Fibroblast of villous mesenchyme (primary cell): ENCODE results near the gene CFAP20DC. TPM values are rescaled to one million over a fixed set of nuclear protein-coding genes. Genes with fewer than 3 reads are reported as not detected.
"Not testable (repeated sequence)": the region's sequence is repeated elsewhere in the genome, so short reads cannot be mapped to it uniquely, and the experiment has no call there.

Experiments used
- DNase-seq: peaks from one replicate; pipeline ENCODE4 v3.0.0-alpha.2; 2010; ENCODE audit warnings: low read depth
- H3K4me3 ChIP-seq: 2 replicates; pipeline ENCODE4 v1.5.1; 2011; ENCODE audit warnings: low read depth, mild to moderate bottlenecking, low read length
- total RNA-seq: library from RNA; depleted of rRNA; stranded (reverse); fragments of >200 nt; gene quantifications from 2 replicates; pipeline ENCODE4 v1.2.3, GENCODE V29; 2012
- TF ChIP-seq, protein P1 (sequence below): IDR thresholded peaks from 2 replicates; pipeline ENCODE4 v1.5.1; 2012; ENCODE audit warnings: low read depth, mild to moderate bottlenecking, low read length; ENCODE audit not compliant: insufficient read depth

The CFAP20DC gene
- total RNA-seq, 1 donor = 1.7 TPM

DNA sequence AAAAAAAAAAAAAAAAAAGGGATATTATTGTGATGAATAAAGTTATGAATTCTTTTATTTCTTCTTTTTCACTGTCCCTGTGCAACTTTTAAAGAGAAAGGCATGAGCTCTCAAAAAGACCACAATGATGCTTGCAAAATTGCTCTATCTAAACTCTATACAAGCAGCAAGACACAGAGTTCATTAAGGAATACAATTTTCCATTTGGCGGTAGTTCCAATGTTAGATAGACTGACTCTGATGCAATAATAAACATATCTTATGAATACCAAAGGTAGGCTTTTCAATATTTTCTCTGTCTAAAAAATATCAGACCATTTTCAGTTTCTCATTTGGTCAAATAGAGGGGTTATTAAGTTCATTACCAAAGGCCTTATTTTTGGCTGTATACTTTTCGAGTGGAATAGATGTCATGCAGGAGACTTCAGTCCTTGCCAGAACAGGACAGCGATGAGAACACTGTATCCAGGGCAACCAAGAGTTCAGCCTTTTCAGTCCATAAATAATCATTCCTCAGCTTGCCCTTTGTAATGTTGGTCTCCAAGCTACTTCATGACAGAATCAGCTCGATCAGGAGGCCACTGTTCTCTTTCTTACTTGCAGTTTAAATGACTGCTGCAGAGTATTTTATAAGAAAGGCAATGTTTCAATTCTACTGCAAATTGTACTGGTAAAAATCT, 220.4 kb downstream of the CFAP20DC start:
- no peak for DNase-seq
- no peak overlapping the region for H3K4me3 ChIP-seq
- TF ChIP-seq, protein P1, sequence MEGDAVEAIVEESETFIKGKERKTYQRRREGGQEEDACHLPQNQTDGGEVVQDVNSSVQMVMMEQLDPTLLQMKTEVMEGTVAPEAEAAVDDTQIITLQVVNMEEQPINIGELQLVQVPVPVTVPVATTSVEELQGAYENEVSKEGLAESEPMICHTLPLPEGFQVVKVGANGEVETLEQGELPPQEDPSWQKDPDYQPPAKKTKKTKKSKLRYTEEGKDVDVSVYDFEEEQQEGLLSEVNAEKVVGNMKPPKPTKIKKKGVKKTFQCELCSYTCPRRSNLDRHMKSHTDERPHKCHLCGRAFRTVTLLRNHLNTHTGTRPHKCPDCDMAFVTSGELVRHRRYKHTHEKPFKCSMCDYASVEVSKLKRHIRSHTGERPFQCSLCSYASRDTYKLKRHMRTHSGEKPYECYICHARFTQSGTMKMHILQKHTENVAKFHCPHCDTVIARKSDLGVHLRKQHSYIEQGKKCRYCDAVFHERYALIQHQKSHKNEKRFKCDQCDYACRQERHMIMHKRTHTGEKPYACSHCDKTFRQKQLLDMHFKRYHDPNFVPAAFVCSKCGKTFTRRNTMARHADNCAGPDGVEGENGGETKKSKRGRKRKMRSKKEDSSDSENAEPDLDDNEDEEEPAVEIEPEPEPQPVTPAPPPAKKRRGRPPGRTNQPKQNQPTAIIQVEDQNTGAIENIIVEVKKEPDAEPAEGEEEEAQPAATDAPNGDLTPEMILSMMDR = no peak

DNA sequence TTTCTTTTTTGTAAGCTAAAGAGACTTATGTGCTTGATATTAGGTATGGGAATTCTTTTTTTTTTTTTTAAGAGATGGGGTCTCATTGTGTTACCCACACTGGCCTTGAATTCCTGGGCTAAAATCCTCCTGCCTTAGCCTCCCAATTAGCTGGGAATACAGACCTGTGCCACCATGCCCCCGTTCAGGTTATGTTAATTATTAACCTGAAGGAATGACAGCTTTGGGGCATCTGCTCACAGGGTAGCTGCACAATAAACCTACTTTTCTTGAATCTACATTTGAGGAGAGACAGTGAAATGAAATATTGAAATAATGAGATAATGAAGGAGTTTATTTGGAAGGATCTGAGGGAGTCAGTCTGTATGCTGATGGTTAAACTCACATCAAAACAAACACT, 225.0 kb downstream of the CFAP20DC start:
- no peak overlapping the region for H3K4me3 ChIP-seq
- DNase-seq = no peak
- TF ChIP-seq, protein P1 = no peak

DNA sequence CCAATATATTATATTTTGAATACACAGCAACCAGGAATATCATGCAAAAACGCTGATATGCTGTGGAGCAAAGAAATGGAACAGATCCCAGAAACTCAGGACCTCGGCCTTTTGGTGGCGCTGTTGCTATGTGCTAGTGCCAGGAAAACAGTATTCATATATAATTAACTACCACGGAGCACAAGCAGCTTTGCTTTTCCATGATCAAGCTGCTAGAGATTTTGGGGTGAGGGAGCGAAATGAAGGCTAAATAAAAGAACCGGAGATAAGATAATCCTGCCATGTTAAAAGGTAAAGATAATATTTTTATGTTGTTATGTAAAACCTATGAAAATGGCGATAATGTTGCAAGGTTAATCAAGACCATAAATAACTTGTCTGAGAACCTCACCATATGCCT, 225.5 kb downstream of the CFAP20DC start:
- no peak overlapping the region for H3K4me3 ChIP-seq
- TF ChIP-seq, protein P1 = peak; percentile 69
- DNase-seq = peak; percentile 62

DNA sequence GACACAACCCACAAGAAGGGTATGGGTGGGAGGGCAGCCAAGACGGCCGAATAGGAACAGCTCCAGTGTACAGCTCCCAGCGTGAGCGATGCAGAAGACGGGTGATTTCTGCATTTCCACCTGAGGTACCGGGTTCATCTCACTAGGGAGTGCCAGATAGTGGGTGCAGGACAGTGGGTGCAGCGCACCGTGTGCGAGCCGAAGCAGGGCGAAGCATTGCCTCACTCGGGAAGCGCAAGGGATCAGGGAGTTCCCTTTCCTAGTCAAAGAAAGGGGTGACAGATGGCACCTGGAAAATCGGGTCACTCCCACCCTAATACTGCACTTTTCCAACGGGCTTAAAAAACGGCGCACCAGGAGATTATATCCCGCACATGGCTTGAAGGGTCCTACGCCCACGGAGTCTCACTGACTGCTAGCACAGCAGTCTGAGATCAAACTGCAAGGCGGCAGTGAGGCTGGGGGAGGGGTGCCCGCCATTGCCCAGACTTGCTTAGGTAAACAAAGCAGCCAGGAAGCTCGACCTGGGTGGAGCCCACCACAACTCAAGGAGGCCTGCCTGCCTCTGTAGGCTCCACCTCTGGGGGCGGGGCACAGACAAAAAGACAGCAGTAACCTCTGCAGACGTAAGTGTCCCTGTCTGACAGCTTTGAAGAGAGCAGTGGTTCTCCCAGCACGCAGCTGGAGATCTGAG, 243.1 kb downstream of the CFAP20DC start:
- not testable (repeated sequence) for H3K4me3 ChIP-seq, DNase-seq

DNA sequence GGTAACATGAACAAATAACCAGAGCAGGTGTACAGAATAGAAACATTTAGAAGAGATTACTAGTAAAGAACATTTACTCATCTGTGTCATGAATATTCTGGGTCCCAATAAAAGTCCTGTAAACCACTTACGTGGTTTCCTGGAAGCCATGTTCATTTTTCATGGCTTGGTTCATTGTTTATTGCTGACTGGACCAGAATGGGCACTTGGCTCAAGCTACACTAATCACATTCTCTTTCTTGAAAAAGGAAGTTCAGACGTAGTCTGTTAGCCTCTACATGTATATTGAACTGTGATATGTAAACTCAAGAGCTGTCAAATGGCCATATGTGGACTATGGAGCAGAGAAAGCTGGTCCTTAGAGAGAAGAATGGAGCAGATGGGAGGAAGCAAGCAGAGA, 244.9 kb downstream of the CFAP20DC start:
- no peak for DNase-seq
- TF ChIP-seq, protein P1 = no peak
- no peak overlapping the region for H3K4me3 ChIP-seq

DNA sequence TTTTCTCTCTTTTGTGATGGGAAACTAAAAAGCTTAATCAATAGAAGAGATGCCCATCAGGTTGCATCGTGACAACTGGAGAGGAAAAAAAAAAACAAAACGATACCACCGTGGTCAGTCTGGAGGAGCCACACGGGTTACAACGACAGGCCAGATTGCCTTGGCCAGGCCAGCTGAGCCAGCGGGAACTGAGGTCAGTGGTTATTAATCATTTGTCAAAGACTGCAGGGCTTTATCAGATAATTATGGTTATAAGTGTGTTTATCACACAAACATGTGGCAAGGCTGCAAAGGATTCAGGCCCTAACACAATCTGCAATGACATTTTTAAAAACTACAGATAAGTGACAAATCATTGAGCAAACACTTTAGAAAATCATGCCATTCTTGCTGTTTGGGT, 248.3 kb downstream of the CFAP20DC start:
- H3K4me3 ChIP-seq = no peak overlapping the region
- TF ChIP-seq, protein P1 = no peak
- no peak for DNase-seq

DNA sequence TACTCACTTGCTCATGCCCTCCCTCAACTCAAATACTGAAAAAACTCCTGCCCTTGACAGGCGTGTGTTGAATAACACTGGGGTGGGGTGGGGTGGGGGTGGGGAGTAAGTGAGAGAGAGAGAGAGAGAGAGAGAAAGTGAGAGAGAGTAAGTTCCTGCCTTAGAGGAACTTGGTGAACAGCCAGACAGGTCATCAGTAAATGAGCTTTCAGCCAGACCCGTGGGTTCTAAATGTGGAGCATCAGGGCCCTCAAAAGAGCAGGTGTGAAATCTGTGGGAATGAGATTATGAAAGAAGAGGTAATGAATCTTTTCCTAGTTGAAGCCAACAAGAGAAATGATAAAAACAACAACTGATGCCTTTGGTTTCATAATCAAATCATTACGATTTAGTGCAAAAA, 248.9 kb downstream of the CFAP20DC start:
- TF ChIP-seq, protein P1 = no peak
- H3K4me3 ChIP-seq = no peak overlapping the region
- peak; percentile 17 for DNase-seq
